ENCODE data around the gene GET4. TPM values are rescaled to one million over a fixed set of nuclear protein-coding genes. Genes with fewer than 3 reads are reported as not detected.
A peak's percentile ranks its signal among the peaks of the same experiment; 100 is the strongest.

GET4 gene
- total and polyA plus RNA-seq, 2 of the 4 experiments (the other 2 are of a cell fraction): 11.3 to 30.9 TPM

DNA sequence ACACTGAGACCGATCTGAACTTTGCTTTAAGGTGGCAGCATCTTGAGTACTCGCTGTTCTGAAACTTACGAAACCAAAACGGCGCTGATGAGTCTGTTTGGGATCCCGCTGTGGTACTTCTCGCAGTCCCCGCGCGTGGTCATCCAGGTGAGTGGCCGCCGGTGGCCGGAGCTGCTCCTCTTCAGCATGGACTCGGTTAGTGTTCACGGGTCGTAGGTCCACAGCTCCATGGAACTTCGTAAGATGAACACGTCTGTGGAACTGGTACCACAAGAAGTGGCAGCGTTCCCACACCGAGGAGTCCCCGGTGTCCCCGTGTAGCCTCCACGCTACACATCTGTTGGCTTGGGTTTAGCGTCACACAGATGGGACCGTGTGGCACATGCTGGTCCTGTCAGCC is 10.4 kb upstream of the GET4 start:
- Histone ChIP-seq H3K36me3 (ENCODE audit: control insufficient read depth, insufficient read depth, low read length) (peaks cover 53% of the 10 kb centered on the region), H2BK20ac (ENCODE audit: low read depth, low read length) (no peak overlapping the region), H3K4me3 (ENCODE audit: insufficient read depth, low read depth, low read length) (no peak overlapping the region), H3K9me3 (ENCODE audit: control insufficient read depth, insufficient read depth, low read length) (no peaks in the 10 kb centered on the region), H3K9ac (ENCODE audit: low read depth, low read length) (no peak overlapping the region), H3K27me3 (ENCODE audit: control insufficient read depth, insufficient read depth, low read length) (no peaks in the 10 kb centered on the region), H3K4me2 (ENCODE audit: low read depth, low read length) (no peak overlapping the region), H3K18ac (ENCODE audit: low read depth, low read length) (no peak overlapping the region), H2AK9ac (replicated peaks; ENCODE audit: low read depth, low read length, poor library complexity) (peak overlapping the region; percentile 21), H3K56ac (ENCODE audit: extremely low read depth, insufficient read depth, low read length) (no peak overlapping the region), H3K14ac (replicated peaks; ENCODE audit: low read depth, low read length) (no peak overlapping the region), H2AK5ac (ENCODE audit: low read depth, low read length) (peak overlapping the region; percentile 87), H4K5ac (ENCODE audit: low read depth, low read length) (no peak overlapping the region), H4K20me1 (ENCODE audit: insufficient read depth, low read length) (peaks cover 11% of the 10 kb centered on the region), H2BK120ac (ENCODE audit: low read depth, low read length) (0 out of 2 replicates have a peak overlapping the region, but pooled peaks have one; percentile 5), H3K79me1 (ENCODE audit: low read depth in 1 of 2, low read length in 2 of 2) (peaks cover 8 to 39% of the 10 kb centered on the region in 2 experiments), H2AFZ (replicated peaks; ENCODE audit: low read length, poor library complexity) (no peak overlapping the region), H2BK5ac (ENCODE audit: low read depth, low read length, poor library complexity, severe bottlenecking) (peak overlapping the region; percentile 21), H3K4ac (ENCODE audit: low read depth, low read length) (peak overlapping the region; percentile 46; the same call in 1 of the 2 replicates), H3K27ac (ENCODE audit: insufficient read depth, low read length) (peak overlapping the region; percentile 33; the same call in 1 of the 2 replicates), H4K91ac (ENCODE audit: insufficient read depth, low read depth, low read length) (no peak overlapping the region; the same call in 1 of the 2 replicates), H3K4me1 (ENCODE audit: control insufficient read depth, insufficient read depth, low read length) (peaks cover 12% of the 10 kb centered on the region), H2BK15ac (ENCODE audit: low read depth, low read length) (no peak overlapping the region; the same call in 2 of the 3 replicates), H3K23ac (ENCODE audit: low read depth, low read length) (no peak overlapping the region), H3K9me1 (ENCODE audit: insufficient read depth, low read length) (peaks cover 10% of the 10 kb centered on the region; the same call in 1 of the 2 replicates), H4K8ac (ENCODE audit: low read depth in 2 of 2, low read length in 2 of 2) (no peak overlapping the region)
- ChIA-PET POLR2A (ENCODE audit: unreplicated experiment) (no interaction called here), CTCF (no interaction called here)
- intact Hi-C loops (cut with micrococcal nuclease): no loop called here
- dilution Hi-C loops (cut with HindIII; ENCODE audit: low sequenced_read_pairs, unreplicated experiment): no loop called here
- in situ Hi-C loops (cut with MboI; ENCODE audit: low sequenced_read_pairs): no loop called here
- 97% methylated on average over 15 of the region's 25 CpGs; no CpG with 5 or more reads in 1 of the 2 experiments for WGBS, 2 experiments (ENCODE audit: extremely low coverage in 2 of 2, insufficient read length in 1 of 2)
- TF ChIP-seq MXI1 (IDR thresholded peaks at IDR 0.05; ENCODE audit: borderline replicate concordance, low read depth, low read length): no peak
- TF ChIP-seq RAD21 (IDR thresholded peaks at IDR 0.05; ENCODE audit: low read length): no peak
- TF ChIP-seq CEBPB (IDR thresholded peaks at IDR 0.05; ENCODE audit: low read depth, low read length): no peak
- no peak for TF ChIP-seq MAFK (IDR thresholded peaks at IDR 0.05; ENCODE audit: low read depth, low read length)
- TF ChIP-seq CHD1 (IDR thresholded peaks at IDR 0.05; ENCODE audit: low read depth, low read length): no peak
- no peak for TF ChIP-seq FOS (IDR thresholded peaks at IDR 0.05; ENCODE audit: low read depth, low read length)
- no peak for TF ChIP-seq RFX5 (IDR thresholded peaks at IDR 0.05; ENCODE audit: low read depth, low read length)
- no peak for TF ChIP-seq RCOR1 (IDR thresholded peaks at IDR 0.05; ENCODE audit: insufficient replicate concordance, low read length)
- TF ChIP-seq NFE2L2 (IDR thresholded peaks at IDR 0.05; ENCODE audit: low read depth, low read length): no peak
- no peak for TF ChIP-seq ELK1 (IDR thresholded peaks at IDR 0.05; ENCODE audit: borderline replicate concordance, low read depth, low read length)
- no peak for TF ChIP-seq SMC3 (IDR thresholded peaks at IDR 0.05; ENCODE audit: low read depth, low read length)
- TF ChIP-seq MAZ (IDR thresholded peaks at IDR 0.05; ENCODE audit: borderline replicate concordance, low read depth, low read length): no peak
- TF ChIP-seq POLR2A (IDR thresholded peaks at IDR 0.05; ENCODE audit: low read depth, low read length): no peak
- no TSS peak for BruUV-seq (replicated peaks)
- no peak for DNase-seq
- ATAC-seq (ENCODE audit: low read depth): no peak

All from IMR-90 (cell line).